ENCODE results near the gene CRPPA.
A peak's percentile ranks its signal among the peaks of the same experiment; 100 is the strongest.

The CRPPA gene

DNA sequence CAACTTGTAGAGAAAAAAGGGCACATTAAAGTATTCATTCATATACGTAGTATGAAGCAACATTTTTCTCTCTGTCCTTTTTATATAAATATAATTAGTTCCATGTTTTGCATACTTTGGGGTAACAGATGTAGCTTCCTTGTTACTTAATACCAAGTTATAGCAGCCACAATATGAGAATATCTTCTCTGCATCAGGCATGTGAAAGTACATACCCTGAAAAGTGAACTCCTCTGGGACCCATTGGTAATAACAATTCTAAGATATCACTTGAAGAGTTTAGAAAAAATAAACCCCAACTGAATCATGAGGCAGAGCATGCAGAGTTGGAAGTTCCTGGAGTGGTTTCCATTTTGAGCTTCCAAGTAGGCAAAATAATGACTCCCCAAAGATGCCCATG is 2.4 kb upstream of the CRPPA start:
- DNase-seq (ENCODE audit: low read depth in 2 of 2) = no peak

DNA sequence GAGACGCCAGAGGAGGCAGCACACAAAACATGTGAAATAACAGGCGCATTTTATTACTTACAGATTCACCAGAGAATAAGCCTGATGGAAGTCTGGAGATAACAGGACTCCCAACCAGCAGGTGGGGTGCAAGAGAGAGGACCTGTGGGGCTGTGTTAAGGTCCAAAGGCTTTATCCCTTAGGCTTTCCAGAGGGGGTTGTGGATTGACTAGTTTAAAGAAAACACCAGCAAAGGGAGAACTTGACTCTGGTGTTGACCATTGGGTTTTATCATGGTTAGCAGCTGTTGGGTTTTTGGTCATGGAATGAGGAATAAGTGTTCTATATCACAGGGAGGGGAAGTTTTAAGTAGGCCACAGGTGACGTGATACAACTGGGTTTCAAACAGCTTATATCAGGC is 1.6 kb upstream of the CRPPA start:
- no peak for DNase-seq (ENCODE audit: low read depth in 2 of 2)

DNA sequence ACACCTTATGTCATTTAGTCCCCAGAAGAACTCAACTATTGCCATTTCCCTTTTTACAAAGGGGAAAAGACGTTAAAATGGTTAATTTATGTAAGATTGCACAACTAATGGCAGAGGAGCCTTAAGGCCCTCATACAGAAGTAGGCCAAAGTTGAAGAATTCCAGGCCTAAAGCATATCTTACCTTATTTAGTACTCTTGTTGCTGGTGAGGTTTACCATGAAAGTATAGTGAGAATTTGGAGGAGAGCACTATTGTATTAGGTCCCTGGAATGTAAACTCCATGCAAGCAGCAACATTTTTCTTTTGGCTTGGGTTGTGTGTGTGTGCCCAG is 731 bp upstream of the CRPPA start:
- DNase-seq (ENCODE audit: low read depth in 2 of 2) = no peak

DNA sequence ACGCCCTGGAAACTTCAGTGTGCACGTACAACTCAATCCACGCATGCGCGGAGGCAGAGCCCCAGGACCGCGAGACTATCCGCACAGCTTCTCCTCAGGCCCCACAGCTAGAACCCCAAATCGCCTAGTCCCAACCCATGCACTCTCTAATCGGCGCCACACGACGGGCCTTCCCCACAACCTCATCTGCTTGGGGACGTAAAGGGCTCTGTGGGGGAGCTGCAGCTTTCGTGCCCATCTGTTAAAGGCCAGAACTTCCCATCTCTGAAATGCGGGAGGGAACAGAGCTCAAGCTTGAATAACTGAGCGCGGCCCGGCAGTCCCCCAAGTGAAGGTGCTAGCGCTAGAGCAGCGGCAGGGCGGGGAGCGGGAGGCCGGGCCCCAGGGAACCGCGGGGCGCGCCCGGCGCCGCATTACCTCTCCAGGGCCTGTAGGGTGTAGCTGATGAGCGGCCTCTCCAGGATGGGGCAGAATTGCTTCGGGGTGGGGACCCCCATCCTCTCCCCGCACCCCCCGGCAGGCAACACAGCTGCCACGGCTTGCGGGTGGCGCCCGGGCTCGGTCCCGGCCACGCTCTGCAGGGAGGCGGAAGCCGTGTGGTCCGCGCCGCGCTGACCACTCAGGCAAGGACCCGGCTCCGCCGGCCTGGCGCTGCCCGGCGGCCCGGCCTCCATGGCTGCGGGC is 547 bp downstream of the CRPPA start:
- DNase-seq (ENCODE audit: low read depth in 2 of 2) = peak; percentile 69 to 77

GRCh38 chr7:16420329-16420648 is 1.0 kb downstream of the CRPPA start:
- DNase-seq (ENCODE audit: low read depth in 2 of 2) = no peak

DNA sequence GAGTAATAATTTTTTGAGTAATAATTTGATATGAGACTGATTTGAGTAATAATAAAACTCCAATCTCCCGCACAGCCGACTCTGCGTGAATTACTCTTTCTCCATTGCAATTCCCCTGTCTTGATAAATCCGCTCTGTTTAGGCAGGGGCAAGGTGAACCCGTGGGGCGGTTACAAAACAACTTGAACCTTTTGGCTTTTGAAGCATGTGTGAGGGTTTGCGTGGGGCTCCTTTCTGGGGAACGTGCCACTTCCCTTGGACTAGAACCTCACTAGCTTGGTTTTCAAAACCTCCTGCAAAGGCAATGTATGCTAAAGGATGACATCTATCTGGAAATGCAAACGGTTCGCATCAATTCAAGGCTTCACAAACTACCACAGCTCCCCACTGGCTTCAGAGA is 1.5 kb downstream of the CRPPA start:
- no peak for DNase-seq (ENCODE audit: low read depth in 2 of 2)

GRCh38 chr7:16419126-16419525 is 2.2 kb downstream of the CRPPA start:
- DNase-seq (ENCODE audit: low read depth in 2 of 2) = no peak

- DNase-seq (ENCODE audit: low read depth in 2 of 2) = no peak
These were observed 3.4 kb downstream of the CRPPA start for GRCh38 chr7:16417906-16418305.

GRCh38 chr7:16416289-16417282 is 4.8 kb downstream of the CRPPA start:
- DNase-seq (ENCODE audit: low read depth in 2 of 2) = no peak

GRCh38 chr7:16412274-16413254 is 8.8 kb downstream of the CRPPA start:
- no peak for DNase-seq (ENCODE audit: low read depth in 2 of 2)

DNA sequence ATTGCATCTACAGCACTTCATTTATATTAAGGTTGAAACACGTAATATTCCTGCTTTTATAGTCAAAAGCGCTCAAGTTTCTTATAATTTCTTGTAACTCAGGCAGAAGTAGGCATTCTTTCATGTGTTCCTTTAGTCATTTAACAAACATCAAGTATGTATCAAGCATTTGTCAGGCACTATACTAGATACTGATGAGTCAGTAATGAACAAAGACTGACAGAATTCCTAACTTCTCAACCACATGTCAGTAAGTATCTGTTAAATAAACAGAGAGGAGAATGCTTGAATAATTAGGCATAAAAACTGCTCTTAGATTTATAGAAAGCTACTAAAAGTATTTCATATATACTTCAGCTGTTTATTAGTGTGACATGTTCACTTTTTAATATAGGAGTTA is 9.9 kb downstream of the CRPPA start:
- no peak for DNase-seq (ENCODE audit: low read depth in 2 of 2)

- no peak for DNase-seq (ENCODE audit: low read depth in 2 of 2)
These were observed 11.6 kb downstream of the CRPPA start for GRCh38 chr7:16409777-16410176.

GRCh38 chr7:16404636-16405035 is 16.7 kb downstream of the CRPPA start:
- DNase-seq (ENCODE audit: low read depth in 2 of 2) = no peak

DNA sequence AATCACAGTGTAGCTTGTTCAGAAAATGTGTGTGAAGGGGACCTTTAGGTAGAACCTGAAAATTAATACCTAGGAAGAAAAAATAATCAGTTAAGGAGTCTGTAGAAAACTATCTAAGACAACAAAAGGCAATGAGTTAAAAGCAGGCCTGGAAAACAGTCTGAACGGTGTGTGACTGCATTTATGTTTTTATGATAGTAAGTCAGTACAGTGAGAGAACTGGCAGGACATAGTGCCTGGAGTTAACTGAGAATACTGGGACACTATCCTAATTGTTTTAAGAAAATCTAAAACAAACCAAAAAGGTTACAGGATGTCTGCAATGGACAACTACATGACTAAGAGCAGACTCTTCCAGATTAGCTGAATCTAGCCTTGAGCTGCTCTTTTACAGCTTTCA is 17.9 kb downstream of the CRPPA start:
- no peak for DNase-seq (ENCODE audit: low read depth in 2 of 2)

- DNase-seq (ENCODE audit: low read depth in 2 of 2) = no peak
These were observed 18.4 kb downstream of the CRPPA start for GRCh38 chr7:16402940-16403339.

DNA sequence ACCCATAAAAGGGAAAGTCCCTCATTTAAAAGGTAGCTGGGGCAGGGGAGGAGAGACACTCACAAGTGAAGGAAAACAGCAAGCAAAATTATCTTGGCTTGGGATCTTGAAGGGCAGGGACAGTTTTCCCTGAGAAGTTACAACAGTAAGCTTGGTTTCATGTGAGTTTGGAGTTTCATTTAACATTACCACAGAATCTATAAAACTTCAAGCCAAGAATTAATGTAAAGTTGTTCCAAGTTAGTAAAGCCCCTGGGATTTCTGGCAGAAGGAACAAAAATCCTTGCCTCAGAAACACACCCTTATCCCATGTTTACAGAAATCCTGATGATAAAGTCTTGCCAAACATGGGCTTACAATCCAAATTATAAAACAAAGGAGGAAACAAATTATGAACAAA is 19.2 kb downstream of the CRPPA start:
- no peak for DNase-seq (ENCODE audit: low read depth in 2 of 2)

- DNase-seq (ENCODE audit: low read depth in 2 of 2) = no peak
These were observed 20.5 kb downstream of the CRPPA start for GRCh38 chr7:16400893-16401275.

DNA sequence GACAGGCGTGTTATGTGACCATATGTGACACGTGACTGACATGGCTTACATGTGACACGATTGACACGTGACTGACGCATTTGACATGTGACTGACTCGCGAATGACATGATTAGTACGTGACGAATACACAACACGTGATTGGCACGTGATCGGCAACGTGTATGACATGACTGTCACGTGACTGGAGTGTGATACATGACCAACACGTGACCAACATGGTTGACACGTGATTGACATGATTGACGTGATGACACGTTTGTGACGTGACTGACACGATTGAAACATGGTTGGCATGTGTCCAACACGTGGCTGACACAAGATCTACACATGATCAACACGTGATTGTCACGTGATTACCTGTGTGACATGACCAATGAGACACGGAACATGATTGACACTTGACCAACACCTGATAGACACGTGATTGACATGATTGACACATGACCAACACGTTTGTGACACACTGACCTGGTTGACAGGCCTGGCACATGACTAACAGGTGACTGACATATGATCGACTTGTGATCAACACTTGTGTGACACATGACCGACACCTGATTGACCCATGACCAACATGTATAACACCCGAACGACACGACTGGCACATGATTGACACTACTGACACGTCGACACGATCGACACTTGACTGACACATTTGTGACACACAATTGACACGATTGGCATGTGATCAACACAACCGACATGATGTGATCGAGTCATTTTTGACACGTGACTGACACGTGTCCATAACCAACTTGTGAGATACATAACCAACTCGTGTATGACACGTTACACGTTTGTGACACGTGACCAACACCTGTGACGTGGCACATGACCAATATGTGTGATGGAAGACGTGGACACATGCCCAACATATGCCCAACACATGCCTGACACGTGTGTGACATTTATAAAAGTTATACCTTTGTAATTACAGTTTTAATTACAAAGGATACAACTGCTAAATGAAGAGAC is 21.1 kb downstream of the CRPPA start:
- no peak for DNase-seq (ENCODE audit: low read depth in 2 of 2)

DNA sequence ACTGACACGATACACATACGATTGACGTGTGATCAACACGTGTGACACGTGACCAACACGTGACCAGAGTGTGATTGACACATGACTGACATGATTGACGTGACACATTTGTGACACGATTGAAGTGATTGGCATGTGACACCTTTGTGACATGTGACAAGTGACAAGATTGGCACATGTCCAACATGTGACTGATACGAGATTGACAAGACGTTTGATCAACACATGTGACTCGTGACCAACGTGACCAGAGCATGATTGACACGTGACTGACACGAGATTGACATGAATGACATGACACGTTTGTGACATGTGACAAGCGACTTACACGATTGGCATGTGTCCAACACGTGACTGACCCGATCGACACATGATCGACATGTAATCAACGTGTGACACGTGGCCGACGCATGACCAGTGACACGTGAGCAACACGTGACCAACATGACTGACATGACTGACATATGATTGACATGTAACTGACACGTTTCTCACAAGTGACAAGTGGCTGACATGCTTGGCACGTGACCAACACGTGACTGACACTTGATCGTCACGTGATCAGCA is 22.0 kb downstream of the CRPPA start:
- DNase-seq (ENCODE audit: low read depth in 2 of 2) = no peak

- no peak for DNase-seq (ENCODE audit: low read depth in 2 of 2)
These were observed 23.0 kb downstream of the CRPPA start for GRCh38 chr7:16398146-16399017.
